Amniotic stem cell (primary cell): Measurements from ENCODE around the gene CDRT4.
"Not testable (repeated sequence)": the region's sequence is repeated elsewhere in the genome, so short reads cannot be mapped to it uniquely, and the experiment has no call there.

Experiments
- DNase-seq: peaks from one replicate; lab custom pipeline; 2025; lab: John Stamatoyannopoulos, UW

Gene CDRT4

DNA sequence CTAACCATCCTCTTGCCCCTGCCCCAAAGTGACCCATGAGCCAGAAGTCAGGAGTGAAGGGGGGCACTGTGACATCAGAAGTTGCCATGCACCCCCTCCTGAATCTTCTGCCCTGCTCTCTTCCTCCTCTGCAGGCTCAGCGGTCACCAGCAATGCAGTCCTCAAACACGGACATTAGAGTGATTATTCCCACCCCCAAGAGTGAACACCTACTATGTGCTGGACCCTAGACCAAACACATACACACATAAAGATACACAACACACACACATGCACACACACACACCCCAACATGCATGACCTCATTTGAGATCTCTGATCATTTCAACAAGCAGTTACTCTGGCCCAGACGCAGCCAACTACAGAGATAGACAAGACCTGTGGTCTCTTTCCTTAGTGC lies at the start of gene CDRT4:
Gene CDRT4 (minus strand): TSS at position 30 of the 400 bp plus-strand sequence. CDS start 27,383 bp downstream, outside the sequence.
- DNase-seq: no peak

DNA sequence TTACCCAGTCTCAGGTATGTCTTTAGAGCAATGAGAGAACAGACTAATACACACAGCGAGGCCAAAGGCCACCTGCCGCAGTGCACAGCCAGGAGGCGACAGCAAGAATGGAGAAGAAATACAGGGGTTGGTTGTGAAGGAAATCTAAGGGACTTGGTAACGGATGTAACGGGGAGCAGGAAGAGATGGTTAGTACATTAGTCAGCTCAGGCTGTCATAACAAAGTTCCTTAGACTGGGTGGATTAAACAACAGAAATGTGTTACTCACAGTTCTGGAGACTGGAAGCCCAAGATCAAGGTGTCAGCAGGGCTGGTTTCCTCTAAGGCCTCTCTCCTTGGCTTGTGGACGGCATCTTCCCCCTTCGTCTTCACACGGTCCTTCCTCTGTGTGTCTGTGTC lies 48.7 kb upstream of the CDRT4 start:
- no peak for DNase-seq

DNA sequence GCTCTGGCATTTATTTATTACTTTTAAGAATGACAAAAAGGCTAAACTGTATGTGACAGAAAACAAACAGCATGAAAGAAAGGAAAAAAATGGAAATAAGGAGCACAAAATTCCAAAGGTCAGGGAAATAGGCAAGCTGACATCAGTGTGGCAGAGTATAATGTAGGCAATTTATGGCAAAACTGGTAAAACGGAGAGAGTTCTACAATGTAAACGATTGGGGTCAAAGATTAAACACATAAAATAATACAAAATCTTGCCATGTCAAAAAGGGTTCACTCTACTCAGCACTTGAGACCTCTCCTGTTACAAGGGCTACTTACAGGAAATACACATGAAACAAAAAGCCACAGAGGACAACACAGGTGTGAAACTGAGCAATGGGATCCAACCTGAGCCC lies 47.0 kb upstream of the CDRT4 start:
- no peak for DNase-seq

DNA sequence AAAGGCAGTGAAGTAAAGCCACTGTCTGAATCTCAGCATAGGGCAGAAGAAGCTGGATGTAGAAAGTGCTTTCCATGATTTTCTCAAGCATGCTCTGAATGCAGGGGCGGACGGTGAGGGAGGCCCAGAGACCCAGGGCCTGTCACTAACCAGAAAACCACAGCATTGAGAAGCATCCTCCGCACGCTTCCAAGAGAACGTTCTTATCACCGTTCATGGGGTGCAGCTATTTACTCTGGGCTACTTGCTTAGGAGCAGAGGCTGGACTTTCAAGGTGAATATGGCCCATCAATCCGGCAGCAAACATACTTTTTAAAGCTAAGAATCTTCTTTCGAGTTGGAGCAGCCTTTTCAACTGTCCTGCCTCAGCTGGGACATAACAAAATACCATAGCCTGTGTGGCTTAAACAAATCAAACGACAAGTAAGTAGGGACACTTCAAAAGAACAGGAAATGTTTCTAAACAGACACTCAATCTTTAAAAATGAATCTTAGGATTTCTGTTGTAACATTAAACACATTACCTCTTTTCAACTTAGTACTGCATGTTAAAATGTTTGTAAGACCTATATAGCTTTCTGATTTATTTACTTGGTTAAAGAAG lies 46.5 kb upstream of the CDRT4 start:
- no peak for DNase-seq

DNA sequence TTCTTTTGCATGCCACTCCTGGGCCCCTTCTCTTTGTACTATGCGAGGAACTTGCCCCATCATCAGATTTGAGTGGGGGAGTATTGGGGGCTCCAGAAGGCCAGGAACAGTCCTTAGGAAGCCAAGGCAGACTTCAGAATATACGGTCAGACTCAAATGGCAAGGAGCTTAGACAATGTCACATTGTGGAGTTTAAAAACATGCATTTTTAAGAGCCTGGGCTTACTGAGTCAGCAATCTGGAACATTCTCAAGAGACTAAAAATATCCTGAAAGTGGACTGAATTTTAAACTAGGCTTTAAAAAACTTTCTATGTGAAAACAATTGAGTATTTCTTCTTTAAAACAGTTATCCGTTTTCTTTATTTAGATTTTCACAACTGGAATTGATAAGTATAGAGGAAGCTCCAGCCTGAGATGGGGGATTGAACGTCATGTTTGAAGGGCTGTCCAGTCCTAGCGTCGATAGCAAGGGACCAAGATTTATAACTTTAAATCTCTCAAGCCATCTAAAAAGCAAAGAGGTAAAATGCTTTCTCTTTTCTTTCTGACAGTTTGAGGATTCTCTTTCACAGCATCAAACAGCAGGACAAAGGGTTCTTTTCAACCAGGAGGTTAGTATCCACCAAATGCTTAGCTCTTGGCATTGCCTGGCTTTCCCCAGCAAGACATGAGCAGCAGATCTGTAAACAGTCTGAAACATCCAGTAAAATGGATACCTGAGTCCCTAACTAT lies 45.8 kb upstream of the CDRT4 start:
- no peak for DNase-seq

DNA sequence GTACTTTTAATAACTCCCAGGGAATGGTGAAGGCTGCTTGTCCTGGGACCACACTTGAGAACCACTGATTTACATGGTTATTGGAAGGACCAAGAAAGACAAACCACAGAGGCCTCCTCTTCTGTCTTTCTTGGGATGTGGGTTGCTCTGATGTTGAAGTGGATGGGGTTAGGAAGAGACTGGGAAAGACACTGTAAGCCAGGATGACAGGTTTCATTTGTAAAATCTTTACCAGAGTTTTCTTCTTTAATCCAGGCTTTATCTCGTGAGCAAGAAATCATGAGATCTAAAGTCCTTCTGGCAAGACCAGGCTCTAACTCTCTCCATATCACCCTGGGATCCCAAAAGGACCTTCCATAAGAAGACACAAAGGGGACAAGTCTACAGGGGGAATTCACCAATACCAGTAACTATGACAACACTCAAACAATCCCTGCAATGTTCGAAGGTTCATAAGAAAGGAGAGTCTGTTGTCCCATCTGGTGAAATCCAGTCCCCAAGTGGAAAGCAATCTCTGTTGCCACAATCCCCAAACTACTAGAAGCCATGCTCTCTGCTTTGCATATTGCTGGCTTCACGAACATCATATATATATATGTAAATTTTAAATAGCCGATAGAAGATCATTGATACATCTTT lies 44.8 kb upstream of the CDRT4 start:
- DNase-seq: no peak

DNA sequence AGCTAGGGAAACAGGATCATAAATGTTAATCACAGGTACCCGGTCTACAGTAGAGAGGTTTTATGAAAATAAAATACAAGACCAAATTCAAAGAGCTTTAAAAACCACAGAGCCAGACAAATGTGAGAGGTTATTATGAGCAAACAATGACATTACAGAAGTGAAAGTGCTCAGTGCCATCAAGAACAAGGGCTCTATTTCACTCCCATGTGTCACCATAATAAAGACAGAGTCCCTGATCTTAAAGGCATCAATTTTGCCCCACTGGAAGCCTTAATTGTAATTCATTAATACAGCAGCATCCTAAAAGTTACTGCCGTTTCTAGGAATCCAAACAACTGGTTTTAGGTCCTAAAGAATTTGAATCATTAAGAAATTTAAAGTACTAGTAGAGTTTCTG lies 43.7 kb upstream of the CDRT4 start:
- no peak for DNase-seq

DNA sequence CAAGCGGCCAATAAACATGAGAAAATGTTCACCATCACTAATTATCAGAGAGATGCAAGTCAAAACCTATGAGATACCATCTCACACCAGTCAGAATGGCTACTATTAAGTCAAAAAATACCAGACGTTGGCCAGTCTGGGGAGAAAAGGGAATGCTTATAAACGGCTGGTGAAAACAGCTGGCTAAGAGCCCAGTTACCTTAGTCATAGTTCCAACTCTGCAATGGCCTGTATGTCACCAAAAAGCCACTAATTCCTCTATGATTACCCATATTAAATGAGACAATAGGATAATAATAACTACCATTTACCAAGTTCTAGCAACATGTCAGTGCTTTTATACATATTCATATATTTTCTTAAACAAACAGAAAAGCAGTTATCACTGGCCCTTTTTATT lies 42.9 kb upstream of the CDRT4 start:
- DNase-seq: no peak

DNA sequence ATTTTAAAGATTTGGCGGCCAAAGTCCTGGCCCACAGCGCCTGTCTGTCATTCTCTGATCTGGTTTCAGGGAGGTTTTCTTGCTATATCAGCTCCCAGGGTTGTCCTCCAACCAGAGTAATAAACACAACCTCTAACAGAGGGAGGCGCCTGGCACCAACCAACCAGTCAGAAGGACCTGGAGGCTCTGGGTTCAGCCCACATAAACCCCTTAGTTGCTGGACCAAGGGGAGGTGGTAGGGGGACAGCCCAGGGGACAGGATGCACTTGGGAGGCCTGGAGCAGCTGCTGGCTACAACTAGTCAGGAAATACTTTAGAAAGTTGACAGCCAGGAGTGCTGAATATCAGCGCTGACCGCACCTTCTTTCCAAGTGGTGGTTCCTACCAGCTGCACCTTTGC lies 41.7 kb upstream of the CDRT4 start:
- no peak for DNase-seq

DNA sequence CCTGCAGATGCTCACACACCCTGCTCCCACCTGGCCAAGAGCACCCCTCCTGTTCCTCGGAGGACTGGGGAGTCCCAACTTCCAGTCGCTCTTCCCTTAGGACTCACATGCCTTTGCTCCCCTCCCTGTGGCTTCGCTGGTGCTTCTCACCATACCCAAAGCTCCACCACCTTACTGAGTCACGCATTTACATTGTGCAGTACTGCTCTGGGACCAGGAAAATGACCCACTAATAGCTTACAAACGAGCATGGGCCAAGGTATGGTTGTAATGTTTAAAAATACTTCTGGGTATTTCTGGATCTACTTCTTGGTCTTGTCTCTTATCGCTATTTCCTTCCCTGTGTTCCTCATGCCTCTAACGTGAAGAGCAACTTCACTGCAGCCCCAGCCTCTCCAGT lies 41.0 kb upstream of the CDRT4 start:
- DNase-seq: no peak

DNA sequence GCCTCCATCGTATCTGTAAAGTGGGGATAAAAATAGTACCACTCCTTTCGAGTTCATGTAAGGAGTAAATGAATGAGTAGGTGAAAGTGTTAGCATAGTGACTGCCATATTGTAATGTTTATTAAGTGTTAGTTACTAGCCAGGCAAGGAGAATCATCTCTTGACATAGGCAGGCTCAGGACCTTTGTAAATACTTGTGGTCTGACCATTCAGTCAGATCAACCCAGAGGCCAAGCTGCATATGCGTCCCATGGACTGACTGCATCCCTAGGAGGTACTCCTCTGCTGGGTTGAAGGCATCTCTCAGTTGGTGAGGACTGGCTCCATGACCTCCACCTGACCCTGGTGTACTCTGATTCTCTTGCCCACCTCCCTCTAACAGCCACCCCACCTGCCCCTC lies 40.5 kb upstream of the CDRT4 start:
- no peak for DNase-seq

DNA sequence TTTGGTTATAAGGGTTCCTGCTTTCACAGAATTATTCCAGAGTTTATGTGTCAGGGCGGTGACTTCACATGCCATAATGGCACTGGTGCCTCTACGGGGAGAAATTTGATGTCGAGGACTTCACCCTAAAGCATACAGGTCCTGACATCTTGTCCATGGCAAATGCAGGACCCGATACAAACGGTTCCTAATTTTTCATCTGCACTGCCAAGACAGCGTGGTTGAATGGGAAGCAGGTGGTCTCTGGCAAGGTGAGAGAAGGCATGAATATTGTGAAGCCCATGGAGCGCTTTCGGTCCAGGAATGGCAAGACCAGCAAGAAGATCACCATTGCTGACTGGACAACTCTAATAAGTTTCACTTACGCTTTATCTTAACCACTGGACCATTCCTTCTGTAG lies 39.6 kb upstream of the CDRT4 start:
- no peak for DNase-seq

DNA sequence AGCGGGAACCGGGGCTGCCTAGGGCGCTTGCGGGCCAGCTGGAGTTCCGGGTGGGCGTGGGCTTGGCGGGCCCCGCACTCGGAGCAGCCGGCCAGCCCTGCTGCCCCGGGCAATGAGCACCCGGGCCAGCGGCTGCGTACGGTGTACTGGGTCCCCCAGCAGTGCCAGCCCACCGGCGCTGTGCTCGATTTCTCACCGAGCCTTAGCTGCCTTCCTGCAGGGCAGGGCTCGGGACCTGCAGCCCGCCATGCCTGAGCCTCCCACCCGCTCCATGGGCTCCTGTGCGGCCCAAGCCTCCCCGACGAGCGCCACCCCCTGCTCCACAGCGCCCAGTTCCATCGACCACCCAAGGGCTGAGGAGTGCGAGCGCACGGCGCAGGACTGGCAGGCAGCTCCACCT lies 38.3 kb upstream of the CDRT4 start:
- not testable (repeated sequence) for DNase-seq

DNA sequence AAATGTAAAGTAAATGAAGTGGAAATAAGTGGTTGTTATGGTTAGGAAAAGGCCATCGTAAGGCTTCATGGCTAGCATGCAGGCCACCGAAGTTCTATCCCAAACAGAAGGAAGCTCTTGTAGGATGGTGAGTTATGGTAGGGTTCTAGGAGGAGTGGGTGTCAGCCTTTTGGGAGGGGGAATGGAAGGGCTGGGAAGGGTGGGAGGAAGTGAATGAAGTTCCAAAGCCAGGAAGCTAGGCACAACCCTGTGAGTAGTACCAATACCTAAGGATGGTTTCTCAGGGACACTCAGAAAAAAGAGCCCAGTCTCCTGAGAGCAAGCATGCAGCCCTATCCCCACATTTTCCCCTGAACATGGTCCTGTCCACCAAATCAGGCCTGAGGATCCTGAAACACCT lies 36.3 kb upstream of the CDRT4 start:
- DNase-seq: no peak

DNA sequence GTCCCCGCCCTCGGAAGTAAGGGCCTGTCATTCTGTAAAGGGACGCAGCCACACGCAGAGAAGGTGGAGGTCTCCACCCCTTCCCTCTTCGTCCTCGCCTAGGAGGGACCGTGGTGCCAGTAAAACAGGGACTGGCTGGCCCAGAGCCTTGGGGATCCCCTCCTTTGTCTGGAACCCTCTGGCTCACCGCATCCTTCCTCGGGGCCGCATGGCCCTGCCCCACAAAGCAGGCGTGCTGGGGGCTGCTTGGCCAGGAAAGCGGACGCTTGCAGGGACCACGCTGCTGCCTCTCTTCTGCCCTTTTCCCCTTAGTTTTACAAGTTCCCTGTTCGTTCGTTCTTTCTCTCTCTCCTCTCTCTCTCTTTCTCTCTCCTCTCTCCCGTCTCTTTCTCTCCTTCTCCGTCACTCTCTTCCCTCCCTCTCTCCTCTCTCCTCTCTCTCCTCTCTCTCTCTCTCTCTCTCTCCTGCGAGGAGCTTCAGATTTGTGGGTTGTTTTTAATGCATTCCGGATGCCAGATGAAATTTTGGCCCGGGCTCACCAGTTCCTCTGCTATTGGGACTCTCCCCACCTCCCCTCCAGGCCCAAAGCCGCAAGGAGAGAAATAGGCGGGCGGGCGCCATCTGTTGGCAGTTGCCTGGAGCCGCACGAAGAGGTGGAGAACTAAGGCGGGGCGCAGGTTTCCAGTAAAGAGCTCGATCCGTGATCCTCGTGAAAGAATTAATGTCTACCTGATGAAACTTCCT lies 35.1 kb upstream of the CDRT4 start:
- DNase-seq: peak; percentile 88

DNA sequence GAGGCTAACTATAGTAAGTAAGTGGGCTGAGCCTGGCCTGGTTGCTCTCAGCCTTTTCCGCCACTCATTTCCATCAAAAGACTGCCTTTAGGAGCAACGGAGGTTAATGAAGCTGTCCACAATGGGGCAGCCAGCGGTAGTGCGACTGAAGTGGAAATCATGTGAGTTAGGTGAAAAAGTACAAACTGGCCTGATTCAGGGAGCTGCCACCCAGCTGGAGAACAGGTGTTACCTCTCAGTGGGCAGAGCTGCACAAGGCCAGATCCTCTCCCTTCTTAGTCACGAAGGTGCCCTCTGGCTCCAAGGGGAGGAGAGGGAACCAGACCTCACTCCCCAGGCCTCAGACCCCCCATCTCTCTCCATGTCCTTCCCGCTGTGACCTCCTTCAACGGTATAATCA lies 34.4 kb upstream of the CDRT4 start:
- DNase-seq: no peak

DNA sequence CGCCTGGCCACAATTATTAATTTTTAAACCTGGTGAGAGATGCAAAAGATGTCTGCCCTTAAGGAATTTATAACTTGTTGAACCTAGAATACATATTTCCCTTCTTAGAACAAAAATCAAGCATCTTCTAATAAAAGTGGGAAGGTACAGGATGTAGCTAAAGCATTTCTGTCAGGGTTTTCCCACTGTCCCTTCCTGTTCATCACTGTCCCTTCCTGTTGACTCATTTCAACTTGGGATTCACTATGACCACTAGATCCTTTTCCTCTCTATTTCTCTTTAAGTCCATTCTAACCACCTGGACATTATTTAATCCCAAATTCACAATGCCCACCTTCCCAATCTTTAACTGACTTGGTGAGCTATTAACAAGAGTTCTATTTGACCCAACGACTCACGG lies 33.9 kb upstream of the CDRT4 start:
- no peak for DNase-seq

DNA sequence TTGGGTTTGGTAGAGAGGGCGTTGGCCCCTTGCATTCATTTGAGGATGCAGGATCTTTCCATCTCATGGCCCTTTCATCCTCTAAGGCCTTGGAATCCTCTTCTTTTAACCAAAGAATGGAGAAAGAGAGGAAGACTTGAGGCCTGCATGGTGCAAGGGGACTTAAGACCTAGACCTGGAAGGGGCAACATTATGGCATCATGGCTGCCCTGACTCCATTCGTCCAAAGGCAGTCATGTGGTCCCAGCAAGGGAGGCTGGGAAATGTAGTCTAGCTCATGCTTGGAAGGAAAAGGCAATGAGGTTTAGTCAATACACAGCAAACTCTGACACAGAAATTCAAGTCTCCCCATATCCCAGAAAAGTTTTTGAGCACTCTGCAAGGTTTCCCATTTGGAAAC lies 30.7 kb upstream of the CDRT4 start:
- no peak for DNase-seq

DNA sequence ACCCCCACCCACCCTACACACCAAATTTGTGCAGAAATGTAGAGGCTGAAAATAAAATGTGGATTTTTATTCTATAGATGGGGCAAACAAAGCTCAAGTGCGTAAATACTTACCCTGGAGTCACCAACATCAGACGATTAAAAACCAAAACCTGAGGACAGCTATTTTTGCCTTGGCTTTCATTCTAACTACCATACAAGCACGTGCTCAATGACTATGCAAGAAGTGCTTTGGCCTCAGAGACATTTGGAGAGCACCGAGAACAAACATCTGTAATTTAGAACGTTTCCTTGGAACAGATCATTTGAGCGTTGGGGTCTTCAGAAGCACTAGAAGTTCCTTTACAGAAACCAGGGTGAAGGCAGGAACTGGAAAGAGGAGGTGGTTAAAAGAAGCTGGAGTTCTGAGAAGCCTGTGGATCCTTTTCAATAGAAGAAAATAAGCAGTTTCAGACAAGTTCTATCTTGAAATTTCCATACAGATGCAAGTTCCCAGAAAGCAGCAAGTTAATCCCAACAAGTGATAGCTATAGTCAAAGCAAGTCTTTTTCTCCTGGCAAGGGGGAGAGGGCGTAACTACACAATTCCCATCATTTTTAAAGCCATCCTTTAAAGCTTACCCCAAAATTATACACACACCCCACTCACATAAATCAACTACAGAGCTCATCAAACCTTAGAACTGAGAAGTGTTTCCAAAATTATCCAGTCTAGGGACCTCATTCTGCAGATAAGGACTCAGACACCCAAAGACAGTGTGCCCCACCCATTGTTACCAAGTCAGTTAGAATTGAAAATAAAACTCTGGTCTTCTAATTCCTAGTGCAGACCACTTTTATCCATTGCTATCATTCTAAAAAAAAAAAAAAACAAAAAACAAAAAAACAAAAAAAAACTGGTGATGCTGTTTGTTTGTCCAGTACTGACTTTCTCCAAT lies 29.6 kb upstream of the CDRT4 start:
- no peak for DNase-seq

DNA sequence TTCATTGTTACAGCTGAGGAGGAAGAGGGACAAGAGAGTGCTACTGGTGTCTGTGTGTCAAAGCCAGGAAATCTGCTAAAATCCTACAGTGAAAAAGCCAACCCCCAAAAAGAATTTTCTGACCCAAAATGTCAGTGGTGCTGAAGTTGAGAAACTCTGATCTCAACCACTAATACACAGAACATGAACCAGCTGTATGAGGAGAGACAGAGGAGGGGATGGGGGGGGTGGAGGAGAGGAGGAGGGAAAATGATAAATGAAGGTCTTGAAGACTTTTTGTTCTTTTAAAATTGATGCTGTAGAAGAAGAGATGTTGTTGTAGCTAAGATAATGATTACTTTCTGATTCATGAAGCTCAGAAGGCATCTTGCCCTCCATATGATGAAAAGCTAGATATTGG lies 27.4 kb upstream of the CDRT4 start:
- DNase-seq: no peak

DNA sequence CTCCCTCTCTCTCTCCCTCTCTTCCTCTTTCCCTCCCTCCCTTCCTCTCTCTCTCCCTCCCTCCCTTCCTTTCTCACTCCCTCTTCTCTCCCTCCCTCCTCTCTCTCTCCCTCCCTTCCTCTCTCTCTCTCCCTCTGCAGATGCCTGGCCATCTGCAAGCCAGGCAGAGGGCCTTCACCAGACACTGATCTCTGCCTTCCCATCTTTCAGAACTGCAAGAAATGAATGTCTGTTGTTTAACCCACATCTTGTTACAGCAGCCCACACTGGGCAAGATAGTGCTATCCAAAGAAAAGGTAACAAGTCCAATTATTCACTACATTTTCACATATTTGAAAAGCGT lies 26.2 kb upstream of the CDRT4 start:
- DNase-seq: no peak
